NOMO-1 treated with DMSO at 0.1 percent for 48 hours (cell line): Measurements from ENCODE around the gene MIR17HG.
"Not testable (repeated sequence)": the region's sequence is repeated elsewhere in the genome, so short reads cannot be mapped to it uniquely, and the experiment has no call there.

ENCODE experiments used
- DNase-seq: peaks from one replicate; lab custom pipeline; 2025; ENCODE audit not compliant: unreplicated experiment; lab: John Stamatoyannopoulos, UW

The MIR17HG gene

DNA sequence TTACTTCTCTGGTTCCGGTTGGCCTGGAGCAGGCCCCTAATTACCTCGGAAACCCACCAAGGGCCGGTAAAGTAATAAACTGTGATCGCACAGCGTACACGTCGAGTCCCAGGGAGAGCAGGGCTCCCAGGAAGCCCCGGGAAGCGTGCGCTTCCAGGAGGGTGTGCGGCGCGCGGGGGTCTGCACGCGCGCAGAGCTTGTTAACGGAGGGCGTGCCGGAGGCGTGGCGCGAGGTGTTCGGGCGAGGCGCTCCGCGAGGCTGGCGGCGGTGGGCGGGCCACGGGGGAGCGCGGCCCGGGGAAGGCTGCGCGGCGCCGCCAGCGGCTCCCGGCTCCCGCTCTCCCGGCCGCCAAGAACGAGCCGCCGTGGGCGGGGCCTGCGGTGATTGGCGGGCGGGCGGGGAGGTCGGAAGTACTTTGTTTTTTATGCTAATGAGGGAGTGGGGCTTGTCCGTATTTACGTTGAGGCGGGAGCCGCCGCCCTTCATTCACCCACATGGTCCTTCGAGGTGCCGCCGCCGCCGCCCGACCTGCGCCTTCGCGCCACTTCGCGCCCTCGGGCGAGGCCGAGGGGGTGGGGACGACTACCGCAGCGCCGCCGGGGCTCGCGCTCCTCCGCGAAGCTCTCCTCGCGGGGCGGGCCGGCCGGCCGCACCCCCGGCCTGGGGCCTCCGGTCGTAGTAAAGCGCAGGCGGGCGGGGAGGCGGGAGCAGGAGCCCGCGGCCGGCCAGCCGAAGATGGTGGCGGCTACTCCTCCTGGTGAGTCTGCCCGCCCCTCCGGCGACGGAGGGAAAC, at the start of gene MIR17HG:
Gene MIR17HG (plus strand): TSS at position 486 of the 794 bp plus-strand sequence.
- peak; percentile 98 for DNase-seq

DNA sequence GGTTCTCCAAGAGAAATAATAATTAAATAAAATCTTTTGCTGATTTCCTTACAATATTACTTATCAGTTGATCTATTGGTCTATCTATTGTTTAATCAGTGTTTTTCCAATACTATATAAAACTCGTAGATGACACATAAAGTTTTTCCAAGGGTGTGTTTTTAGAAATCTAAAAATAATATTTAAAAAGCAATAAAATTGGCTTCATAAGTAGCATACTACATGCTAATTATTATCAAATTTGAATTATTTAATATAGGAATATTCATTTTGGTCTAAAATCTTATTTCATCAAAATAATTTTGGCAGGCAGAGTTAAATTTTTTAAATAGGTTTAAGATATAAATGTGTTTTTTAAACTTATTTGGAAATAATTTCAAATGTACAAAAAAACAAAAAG, 49.4 kb upstream of the MIR17HG start:
- DNase-seq, result no peak

DNA sequence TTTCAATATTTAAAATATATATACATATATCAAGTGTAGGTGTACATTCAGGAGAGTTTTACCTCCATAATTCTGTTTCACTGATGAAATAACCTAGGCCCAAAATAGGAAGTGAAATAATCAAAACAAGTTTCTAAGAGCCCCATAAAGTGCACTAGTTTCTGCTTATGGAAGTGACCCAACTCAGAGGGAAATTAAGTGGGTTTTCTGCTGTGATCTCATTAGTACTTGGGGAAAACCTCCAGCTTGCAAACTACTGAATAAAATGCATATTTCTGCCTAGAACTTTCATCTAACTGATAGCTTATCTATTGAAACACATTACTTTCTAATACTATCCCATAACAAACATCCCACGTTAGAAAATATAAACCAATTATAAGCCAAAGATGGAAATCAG, 45.4 kb upstream of the MIR17HG start:
- DNase-seq, result peak; percentile 83

DNA sequence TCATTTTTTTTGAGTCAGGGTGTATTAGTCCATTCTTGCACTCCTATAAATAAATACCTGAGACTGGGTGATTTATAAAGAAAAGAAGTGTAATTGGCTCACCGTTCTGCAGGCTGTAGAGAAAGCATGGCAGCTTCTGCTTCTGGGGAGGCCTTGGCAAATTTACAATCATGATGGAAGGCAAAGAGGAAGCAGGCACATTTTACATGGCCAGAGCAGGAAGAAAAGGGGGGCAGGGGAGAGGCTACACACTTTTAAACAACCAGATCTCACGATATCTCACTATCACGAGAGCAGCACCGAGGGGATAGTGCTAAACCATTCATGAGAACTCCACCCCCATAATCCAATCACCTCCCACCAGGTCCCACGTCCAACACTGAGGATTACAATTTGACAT, 44.5 kb upstream of the MIR17HG start:
- no peak for DNase-seq

DNA sequence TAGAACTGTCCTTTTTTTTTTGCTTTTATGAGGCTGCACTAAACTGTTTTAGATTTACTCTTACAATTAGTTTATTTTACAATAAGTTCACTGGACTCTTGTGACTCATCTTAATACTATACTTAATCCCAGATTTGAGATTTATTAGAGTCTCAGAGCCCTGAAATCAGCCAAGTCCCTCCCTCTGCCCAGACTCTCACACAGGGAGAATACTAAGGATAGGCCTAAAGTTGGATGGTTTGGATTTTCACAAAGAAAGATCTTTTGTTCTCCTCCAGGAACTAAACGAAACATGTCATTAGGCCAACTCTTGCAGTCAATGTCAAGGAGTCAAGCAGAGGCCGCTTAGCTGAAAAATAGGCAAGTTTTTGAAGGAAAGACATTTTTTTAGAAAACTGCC, 42.7 kb upstream of the MIR17HG start:
- DNase-seq, result no peak

DNA sequence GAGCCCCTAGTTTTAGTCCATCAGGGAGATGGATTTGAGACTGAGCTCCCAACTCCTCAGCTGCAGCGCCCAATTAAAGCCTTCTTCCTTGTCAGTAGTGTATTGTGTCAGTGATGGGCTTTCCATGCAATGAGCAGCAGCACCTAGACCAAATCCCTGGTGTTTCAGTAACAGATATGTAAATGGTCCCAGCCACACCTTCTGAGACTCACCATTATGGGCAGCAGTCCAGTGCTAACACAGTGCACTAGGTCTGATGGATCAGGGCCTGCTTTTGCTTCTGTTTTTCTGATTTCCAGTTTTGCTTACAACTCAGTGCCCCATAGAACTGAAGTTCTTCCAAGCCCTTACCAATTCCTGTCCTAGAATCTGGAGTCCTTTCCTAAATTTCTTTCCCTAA, 41.8 kb upstream of the MIR17HG start:
- DNase-seq, result no peak

DNA sequence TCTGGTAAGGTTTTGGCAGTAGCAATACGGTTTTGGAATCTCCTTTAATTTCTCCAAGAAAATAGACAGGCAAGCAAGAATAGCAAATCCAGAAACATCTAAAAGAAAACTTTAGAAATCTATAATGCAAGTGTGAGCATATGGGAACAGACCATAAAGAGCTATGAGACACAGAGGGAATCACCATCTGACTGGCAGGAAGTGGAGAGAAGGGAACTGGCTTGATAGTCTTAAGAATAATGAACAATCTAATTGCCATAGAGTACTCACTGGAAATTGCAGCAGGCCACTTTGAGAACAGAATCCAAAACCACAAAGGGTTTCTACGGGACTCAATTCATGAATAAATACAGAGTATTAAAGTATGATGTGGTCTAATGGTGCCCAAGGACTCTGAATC, 39.6 kb upstream of the MIR17HG start:
- DNase-seq, result no peak

DNA sequence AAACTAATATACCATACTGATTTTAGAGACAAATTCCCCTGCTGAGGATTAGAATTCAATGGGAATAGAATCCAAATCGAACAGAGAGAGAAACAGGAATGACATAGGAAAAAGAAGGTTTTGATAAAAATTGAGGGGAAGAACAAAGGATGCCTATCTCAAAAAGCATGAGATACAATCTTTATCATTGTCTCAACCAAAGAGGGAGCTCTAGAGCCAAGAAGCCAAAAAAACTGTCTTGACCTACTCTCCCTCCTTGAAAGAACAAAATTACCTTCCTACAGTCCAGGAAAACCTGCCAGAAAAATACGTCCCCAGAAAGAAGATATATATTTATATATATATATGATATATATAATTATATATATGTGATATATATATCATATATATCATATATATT, 39.2 kb upstream of the MIR17HG start:
- DNase-seq, result no peak

DNA sequence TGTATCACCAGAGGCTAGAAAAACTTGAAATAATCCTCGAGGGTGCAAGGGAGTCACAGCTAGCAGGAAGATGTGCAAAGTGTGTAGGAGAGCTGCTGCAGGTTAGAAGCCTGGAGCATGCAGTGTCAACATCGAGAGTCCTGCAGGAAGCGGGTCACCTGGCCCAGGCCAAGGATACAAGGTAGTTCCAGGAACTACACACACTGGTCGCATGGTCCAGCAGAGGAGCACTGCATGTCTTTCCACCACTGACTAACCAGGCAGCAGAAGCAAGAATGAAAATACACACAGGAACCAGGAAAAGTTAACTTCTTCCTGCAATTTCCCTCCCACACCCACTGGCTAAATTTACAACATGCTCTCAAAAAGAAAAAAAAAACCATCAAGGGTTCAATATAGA, 36.0 kb upstream of the MIR17HG start:
- no peak for DNase-seq

DNA sequence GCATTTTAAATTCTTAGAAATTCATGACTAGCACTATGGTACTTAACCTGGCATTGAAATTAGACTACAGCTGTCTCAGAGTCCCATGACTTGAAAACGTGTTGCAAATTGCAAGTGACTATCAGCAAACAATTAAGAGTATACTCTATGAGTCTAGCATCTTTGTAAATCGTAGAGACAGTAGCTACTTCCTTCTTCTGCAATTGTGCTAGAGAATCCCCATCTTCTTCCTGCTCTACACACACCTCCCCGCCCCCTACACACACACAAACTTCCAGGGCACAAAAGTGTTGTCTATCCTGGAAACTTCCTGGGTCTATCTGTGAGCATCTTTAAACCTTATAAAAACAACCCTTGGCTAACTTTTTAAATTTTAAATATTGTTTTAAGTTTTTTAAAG, 35.2 kb upstream of the MIR17HG start:
- peak; percentile 90 for DNase-seq

DNA sequence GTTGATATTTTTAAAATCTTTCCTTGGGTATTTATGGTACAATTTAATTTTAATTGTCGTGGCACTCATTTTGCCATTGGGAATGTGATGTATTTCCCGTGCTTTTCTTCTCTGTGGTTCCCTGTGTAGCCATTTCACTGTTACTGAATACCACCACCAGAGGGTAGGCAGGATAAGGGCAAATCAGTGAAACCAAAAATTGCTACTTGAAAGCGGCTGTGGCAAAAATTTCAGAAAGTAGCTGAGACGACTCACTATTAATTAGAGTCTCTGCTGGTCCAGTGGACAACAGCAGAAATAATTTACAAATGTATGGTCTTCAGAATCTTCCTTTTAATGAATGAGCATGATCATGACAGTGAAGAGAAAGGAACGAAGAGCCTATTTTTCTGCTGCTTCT, 34.4 kb upstream of the MIR17HG start:
- peak; percentile 83 for DNase-seq

DNA sequence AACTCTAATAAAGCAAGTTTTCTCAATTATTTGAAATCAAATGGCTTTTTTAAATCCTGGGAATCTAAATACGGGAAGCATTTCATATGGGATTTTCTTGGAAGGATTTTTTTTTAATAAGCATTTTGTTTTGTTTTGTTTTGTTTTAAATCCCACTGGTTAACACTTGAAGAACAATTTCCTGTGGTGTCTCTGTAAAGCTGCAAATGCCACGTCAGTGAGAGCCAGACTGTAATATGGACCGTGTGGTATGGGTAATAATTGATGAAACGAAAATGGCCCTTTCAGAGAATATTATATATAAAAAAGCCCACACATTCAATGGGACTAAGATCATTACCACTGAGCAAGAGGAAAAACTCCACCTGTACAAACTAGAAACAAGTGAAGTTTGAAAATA, 33.9 kb upstream of the MIR17HG start:
- DNase-seq, result no peak

DNA sequence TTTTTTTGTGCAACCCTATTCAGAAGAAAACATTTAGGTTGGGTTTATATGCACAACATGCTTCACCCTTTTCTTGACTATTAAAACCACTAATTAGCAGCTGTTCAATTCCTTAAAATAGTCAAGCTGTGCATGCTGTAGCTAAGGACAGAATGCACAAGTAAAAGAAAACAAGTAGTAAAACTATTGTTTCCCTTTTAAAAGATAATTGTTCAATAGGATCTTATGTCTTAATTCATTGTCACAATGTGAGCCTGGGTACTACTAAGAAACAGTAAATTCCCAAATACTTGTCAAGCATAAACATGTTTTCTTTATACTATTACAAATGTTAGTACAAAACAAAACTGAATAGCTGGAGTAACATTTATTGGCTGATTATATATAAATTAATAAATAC, 32.6 kb upstream of the MIR17HG start:
- DNase-seq, result no peak

DNA sequence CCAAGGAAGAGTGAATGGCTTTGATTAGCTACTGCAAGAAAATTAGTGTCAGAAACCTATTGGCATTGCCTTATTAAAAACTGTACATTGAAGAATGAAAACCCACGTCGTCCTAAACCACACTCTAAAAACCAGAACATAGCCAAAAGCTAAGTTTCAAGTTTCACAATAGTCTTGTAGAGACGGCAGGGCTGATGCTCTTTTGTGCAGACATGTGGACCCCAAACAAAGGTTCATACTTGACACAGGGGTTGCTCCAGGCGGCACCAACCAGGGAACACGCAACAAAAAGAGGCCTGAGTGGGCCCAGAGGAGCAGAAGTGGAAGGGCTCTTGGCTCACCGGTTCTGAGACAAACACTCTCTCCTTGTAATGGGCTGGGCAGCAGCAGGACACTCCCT, 28.6 kb upstream of the MIR17HG start:
- no peak for DNase-seq

DNA sequence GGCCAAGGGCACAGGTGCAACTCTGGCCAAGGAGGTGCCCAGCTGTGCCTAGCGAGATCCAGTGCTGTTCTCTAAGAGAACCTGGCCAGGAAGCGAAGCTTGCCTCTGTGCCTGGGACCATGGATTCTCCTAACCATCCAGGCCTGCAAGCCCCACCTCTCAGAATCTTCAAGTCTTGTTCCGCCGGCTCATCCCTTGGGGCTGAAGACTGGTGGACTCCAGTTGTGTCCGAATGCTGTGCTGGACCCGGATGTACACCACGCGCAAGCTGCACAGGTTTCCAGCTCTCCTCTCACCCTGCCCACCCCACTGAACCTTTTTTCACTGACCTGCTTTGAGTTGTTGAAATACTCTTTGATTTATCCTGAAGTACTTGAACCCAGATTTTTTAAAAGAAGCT, 27.5 kb upstream of the MIR17HG start:
- DNase-seq, result no peak

DNA sequence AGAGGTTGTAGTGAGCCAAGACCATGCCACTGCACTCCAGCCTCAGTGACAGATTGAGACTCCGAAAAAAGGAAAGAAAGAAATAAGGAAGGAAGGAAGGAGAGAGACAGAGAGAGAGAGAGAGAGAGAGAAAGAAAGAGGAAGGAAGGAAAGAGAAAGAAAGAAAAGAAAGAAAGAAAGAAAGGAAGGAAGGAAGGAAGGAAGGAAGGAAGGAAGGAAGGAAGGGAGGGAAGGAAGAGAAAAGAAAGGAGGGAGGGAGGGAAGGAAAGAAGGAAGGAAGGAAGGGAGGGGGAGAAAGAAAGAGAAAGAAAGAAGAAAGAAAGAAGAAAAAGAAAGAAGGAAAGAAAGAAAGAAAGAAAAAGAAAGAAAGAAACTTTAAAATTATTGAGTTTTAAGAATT, 26.5 kb upstream of the MIR17HG start:
- DNase-seq, result not testable (repeated sequence)

DNA sequence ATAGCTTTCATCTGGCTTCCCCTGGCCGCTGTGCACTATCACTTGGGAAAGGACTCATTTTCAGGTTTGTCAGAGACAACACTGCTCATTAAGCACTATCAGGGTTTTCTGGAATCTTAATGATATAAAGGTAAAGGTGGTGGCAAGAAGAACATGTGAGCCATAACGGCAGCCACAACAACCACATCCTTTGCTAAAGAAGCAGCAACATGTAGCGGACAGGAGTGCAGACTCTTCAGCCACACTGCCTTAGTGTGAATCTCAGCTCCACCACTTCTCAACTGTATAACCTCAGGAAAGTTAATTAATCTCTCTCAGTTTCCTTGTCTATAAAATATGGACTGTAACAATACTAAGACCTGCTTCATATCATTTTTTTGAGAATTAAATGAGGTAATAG, 24.1 kb upstream of the MIR17HG start:
- no peak for DNase-seq

DNA sequence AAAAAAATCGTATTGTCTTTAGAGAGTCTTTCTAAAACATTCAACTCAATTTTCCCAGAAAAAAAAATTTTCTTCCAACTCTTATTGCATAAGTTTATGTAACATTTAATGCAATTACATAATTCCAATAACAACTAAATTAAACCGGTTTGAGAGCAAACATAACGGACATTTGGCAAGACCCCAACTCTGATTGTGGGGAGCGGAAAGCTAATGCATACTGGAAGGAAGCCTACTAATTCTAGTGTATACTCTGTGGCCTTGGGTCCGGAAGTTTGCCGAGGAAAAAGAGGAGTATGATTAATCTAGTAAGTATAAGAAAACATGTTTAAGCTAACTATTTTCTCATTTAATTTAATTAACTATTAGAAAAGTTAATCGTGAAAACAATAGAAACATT, 21.3 kb upstream of the MIR17HG start:
- no peak for DNase-seq

DNA sequence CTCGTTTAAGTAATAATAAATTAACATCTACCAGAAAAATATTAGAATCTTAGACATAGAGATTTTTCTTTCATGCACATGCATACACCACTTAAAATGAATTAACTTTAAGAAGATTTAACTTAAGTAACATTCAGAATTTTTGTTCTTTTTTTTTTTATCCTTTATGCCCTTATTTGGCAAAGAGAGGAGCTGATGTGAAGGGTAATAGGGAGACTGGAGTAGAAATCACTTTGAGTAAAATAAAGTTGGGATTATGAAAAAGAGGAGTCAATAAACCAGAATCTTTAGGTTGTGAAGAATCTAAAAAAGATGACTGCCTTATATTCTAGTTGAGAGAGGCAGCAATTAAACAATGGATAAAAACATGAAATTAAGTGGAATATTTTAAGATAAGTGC, 18.8 kb upstream of the MIR17HG start:
- DNase-seq, result no peak

DNA sequence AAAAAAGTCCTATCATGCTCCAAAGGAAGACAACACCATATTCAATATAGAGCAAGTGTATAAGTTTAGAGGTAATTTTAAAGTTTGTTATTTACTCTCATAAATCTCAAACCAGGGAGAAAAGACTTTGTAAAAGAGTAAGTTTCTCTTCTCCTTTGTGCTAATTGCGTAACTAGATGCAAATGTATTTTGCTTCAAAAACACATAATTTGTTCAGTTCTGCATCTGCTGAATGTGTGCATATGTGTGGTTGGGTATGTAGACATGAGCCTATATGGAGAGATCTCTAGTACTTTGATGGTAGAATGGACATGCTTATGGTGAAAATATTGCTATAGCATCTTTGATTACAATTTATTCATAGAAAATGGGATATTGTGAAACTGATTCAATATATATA, 17.8 kb upstream of the MIR17HG start:
- DNase-seq, result peak; percentile 94

DNA sequence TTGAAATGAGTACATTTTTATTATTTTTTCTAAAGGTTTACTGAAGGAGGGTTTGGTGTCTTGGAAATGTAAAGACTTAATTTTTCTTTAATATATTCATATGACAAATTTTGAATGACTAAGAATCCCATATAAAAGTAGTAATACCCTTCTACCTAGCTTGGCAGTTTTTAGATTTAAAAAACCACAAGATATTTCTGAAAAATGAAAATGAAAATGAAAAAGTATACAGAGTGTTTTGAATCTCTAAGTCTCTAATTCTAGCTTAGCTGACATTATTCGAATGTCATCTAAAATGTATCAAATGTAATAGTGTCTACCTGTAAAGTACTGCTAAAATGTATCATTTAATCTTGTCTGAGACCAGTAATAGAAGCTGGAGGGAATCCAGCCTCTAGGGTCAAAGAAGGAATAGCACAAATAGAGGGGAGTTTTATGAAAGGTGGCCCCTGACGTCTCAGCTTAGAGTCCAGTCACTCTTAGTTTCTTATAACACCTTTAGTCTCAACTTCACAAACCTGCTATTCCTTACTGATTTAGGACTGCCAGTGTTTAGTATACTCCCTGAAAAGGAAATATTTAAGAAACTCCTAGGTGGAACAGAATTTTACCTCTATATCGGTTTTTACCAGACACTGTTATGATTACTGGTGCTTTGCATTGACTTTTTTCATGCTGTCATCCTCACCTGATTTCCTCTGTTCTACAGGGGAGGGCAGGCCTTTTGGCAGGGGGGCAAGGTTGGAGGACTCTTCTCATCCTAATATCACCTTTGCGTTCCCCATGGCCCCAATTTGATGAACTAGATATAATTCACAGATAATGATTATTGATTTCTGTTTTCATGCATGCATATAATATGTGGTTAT, 16.2 kb upstream of the MIR17HG start:
- no peak for DNase-seq

DNA sequence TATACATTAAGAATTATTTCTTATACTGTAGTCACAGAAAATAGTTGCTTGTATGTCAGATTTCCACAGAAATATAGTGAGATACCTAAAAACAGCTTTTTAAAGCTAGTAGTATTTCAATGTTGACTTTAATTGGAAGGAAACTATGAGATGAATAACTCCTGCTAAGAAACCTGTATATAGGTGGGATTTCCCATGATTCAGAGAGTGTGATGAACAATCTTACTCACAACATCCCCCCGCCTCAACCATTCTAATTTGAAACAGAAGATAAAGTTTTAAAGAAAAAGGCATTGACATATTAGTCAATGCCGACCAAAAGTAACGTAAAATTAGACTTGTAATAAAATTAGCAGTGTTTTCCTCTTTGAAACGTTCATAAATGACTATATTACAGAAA, 1.4 kb upstream of the MIR17HG start:
- DNase-seq, result no peak
